BJ (cell line): ENCODE results near the gene ADORA2B. TPM values are rescaled to one million over a fixed set of nuclear protein-coding genes. Genes with fewer than 3 reads are reported as not detected.

ENCODE experiments used
- CTCF ChIA-PET: fragments of 350-600 bp; formaldehyde crosslinking; extraction: SDS; loops from one replicate; lab custom pipeline; 2021; ENCODE audit warnings: antibody characterized with exemption, inconsistent platforms; lab: Yijun Ruan, JAX
- POLR2A ChIA-PET: fragments of 300-600 bp; sonication (Branson Sonifier 250); formaldehyde crosslinking; extraction: SDS; loops from one replicate; lab custom pipeline; 2021; ENCODE audit warnings: antibody characterized with exemption; lab: Charles Lee
- DNase-seq: peaks from one replicate; pipeline ENCODE4 v3.0.0-alpha.2; 2011; ENCODE audit warnings: low read depth
- H3K27me3 ChIP-seq: 2 replicates; pipeline ENCODE4 v1.6.0; 2011; ENCODE audit warnings: low read length; ENCODE audit not compliant: control insufficient read depth, insufficient read depth
- H3K36me3 ChIP-seq: 2 replicates; pipeline ENCODE4 v1.5.1; 2011; ENCODE audit warnings: low read length; ENCODE audit not compliant: control insufficient read depth, insufficient read depth
- H3K4me3 ChIP-seq: 2 replicates; pipeline ENCODE4 v1.5.1; 2011; ENCODE audit warnings: low read depth, mild to moderate bottlenecking, control low read depth, low read length
- polyA plus RNA-seq: library from polyadenylated mRNA; depleted of rRNA; stranded (reverse); fragments of >200 nt; gene quantifications from 2 replicates; pipeline ENCODE4 v1.2.3, GENCODE V29; 2011
- TF ChIP-seq, protein P1 (sequence below): IDR thresholded peaks from 2 replicates; pipeline ENCODE4 v1.5.1; 2011; ENCODE audit warnings: low read depth, mild to moderate bottlenecking, control low read depth, inconsistent platforms, low read length, moderate library complexity; ENCODE audit not compliant: insufficient read depth

Gene ADORA2B
- polyA plus RNA-seq, 1 experiment = 10.5 TPM

DNA sequence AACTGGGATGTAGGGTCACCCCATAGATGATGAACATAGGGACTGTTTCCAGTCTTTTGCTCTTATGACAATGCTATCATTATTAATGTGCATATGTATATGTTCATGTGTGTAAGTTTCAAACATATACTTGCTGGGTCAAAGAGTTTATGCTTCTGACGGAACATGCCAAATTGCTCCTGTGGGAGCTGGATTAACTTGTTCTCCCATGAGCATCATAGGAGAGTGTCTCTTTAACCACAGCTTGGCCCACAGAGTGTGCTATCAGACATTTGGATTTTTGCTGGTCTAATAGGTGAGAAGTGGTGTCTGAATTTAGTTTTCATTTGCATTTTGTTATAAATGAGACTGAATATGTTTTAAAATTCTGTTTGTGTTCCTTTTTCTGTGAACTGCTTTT is 22.3 kb upstream of the ADORA2B start:
- POLR2A ChIA-PET = no interaction called here

DNA sequence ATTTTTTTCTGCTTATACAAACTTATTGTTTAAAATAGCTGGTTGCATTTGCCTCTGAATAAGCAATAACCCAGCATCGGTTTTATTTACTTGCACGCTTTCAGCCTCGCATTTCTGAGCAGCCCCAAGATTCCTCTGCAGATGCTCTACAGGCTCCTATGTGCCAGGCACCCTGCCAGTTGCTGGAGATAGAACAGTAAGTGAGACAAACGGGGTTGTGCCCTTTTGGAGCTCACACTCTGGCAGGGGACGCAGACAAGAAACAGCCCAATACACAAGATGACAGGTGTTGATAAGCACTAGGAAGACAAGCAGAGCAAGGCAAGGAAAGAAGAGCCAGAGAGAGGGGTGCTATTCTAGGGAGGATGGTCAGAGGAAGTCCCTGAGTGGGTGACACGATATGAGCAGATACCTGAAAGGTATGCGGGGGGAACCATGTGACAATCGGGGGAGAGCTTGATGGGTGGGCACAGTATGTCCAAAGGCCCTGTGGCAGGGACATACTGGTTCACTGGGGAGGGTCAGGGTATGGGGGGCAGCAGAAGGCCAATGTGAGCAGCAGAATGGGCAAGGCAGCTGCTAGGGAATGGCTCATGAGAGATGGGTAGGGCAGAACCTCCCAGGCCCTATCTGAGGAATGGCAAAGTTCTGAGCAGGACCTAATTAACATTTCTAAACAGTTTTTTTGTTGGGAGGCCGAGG is 18.7 kb upstream of the ADORA2B start:
- ChIA-PET CTCF (no interaction called here), POLR2A (interaction anchor here (0.6 kb wide), 1 partner anchor 26 kb away, joined by 4 read pairs; no protein-coding TSS in a partner anchor)
- TF ChIP-seq, protein P1, sequence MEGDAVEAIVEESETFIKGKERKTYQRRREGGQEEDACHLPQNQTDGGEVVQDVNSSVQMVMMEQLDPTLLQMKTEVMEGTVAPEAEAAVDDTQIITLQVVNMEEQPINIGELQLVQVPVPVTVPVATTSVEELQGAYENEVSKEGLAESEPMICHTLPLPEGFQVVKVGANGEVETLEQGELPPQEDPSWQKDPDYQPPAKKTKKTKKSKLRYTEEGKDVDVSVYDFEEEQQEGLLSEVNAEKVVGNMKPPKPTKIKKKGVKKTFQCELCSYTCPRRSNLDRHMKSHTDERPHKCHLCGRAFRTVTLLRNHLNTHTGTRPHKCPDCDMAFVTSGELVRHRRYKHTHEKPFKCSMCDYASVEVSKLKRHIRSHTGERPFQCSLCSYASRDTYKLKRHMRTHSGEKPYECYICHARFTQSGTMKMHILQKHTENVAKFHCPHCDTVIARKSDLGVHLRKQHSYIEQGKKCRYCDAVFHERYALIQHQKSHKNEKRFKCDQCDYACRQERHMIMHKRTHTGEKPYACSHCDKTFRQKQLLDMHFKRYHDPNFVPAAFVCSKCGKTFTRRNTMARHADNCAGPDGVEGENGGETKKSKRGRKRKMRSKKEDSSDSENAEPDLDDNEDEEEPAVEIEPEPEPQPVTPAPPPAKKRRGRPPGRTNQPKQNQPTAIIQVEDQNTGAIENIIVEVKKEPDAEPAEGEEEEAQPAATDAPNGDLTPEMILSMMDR = no peak

More for the DNA sequence above, 22.3 kb upstream of the ADORA2B start:
- H3K36me3 ChIP-seq = no peaks in the 10 kb centered on the region
- CTCF ChIA-PET = no interaction called here
- no peak for DNase-seq
- TF ChIP-seq, protein P1 = no peak
- peaks cover 2% of the 10 kb centered on the region; the same call in 1 of the 2 replicates for H3K27me3 ChIP-seq
- H3K4me3 ChIP-seq = no peak overlapping the region

GRCh38 chr17:15928286-15928785 is 16.6 kb upstream of the ADORA2B start:
- no peak for DNase-seq
- ChIA-PET CTCF (no interaction called here), POLR2A (no interaction called here)
- no peaks in the 10 kb centered on the region for H3K36me3 ChIP-seq
- TF ChIP-seq, protein P1 = no peak
- no peak overlapping the region for H3K4me3 ChIP-seq
- peaks cover 10% of the 10 kb centered on the region for H3K27me3 ChIP-seq

More for the DNA sequence above, 18.7 kb upstream of the ADORA2B start:
- Histone ChIP-seq H3K4me3 (no peak overlapping the region), H3K36me3 (no peaks in the 10 kb centered on the region), H3K27me3 (peaks cover 10% of the 10 kb centered on the region)
- no peak for DNase-seq

- TF ChIP-seq, protein P1 = no peak
- POLR2A ChIA-PET = no interaction called here
- Histone ChIP-seq H3K36me3 (no peaks in the 10 kb centered on the region), H3K27me3 (peaks cover 10% of the 10 kb centered on the region), H3K4me3 (no peak overlapping the region)
- CTCF ChIA-PET = interaction anchor here (1.0 to 1.5 kb wide), 2 partner anchors 9 to 15 kb away, joined by 3 to 6 read pairs; partner anchors contain the start of gene ADORA2B
- DNase-seq = no peak
These were observed 15.0 kb upstream of the ADORA2B start for GRCh38 chr17:15929941-15930340.

- ChIA-PET CTCF (interaction anchor here (1.0 to 1.5 kb wide), 2 partner anchors 9 to 14 kb away, joined by 3 to 6 read pairs; partner anchors contain the start of gene ADORA2B), POLR2A (no interaction called here)
- no peak for DNase-seq
- H3K27me3 ChIP-seq = peaks cover 10% of the 10 kb centered on the region
- TF ChIP-seq, protein P1 = no peak
- H3K4me3 ChIP-seq = no peak overlapping the region
- no peaks in the 10 kb centered on the region for H3K36me3 ChIP-seq
These were observed 14.5 kb upstream of the ADORA2B start for GRCh38 chr17:15930426-15930825.
